ENCODE measurements around the gene LAMB4.

- TF ChIP-seq CTCF (conservative IDR thresholded peaks at IDR 0.05; ENCODE audit: low read depth, low read length) (no peak), POLR2A (IDR thresholded peaks at IDR 0.05; ENCODE audit: low read depth, low read length) (no peak), RAD21 (IDR thresholded peaks at IDR 0.05; ENCODE audit: low read length) (no peak), CEBPB (IDR thresholded peaks at IDR 0.05; ENCODE audit: low read depth, low read length) (no peak), SMC3 (IDR thresholded peaks at IDR 0.05; ENCODE audit: low read depth, low read length) (no peak)
These were observed 43.6 kb downstream of the LAMB4 start for GRCh38 chr7:108086546-108086945.
